Activated CD4-positive, alpha-beta T cell treated with anti-CD3 and anti-CD28 coated beads, Interleukin-2, amount 10 ng/mL, durations not matched to agents 24 days and 14 days (primary cell): ENCODE data around the gene GOLGA6L24. TPM values are rescaled to one million over a fixed set of nuclear protein-coding genes. Genes with fewer than 3 reads are reported as not detected.
"Not testable (repeated sequence)": the region's sequence is repeated elsewhere in the genome, so short reads cannot be mapped to it uniquely, and the experiment has no call there.

Experiments used
- DNase-seq: peaks from one replicate; pipeline ENCODE4 v3.0.0; 2022
- H3K27ac Mint-ChIP-seq: one replicate; pipeline ENCODE4 v1.8.0; 2022; ENCODE audit warnings: mild to moderate bottlenecking, mixed read lengths
- H3K27me3 Mint-ChIP-seq: one replicate; pipeline ENCODE4 v1.8.0; 2022; ENCODE audit warnings: mixed read lengths
- H3K36me3 Mint-ChIP-seq: one replicate; pipeline ENCODE4 v1.8.0; 2022; ENCODE audit warnings: low read depth, mild to moderate bottlenecking, mixed read lengths
- H3K4me1 Mint-ChIP-seq: one replicate; pipeline ENCODE4 v1.8.0; 2021; ENCODE audit warnings: mixed read lengths
- H3K4me3 Mint-ChIP-seq: one replicate; pipeline ENCODE4 v1.8.0; 2022; ENCODE audit warnings: mild to moderate bottlenecking, moderate library complexity, mixed read lengths
- H3K9me3 Mint-ChIP-seq: one replicate; pipeline ENCODE4 v1.8.0; 2021; ENCODE audit warnings: mixed read lengths
- intact Hi-C: fragments of 100-400 bp; cut with micrococcal nuclease; formaldehyde crosslinking; loops from one replicate; pipeline ENCODE4 v1.15.1; 2023
- total RNA-seq: library from RNA; stranded (reverse); gene quantifications from 2 replicates; pipeline ENCODE4 v1.2.3, GENCODE V29; 2022

GOLGA6L24 gene
- total RNA-seq, 1 donor from 2014 or later: not detected

- H3K4me1 Mint-ChIP-seq, H3K27me3 Mint-ChIP-seq, DNase-seq, H3K4me3 Mint-ChIP-seq, intact Hi-C loops, H3K27ac Mint-ChIP-seq: not testable (repeated sequence)
- Mint-ChIP-seq H3K9me3 (peaks cover 14% of the 10 kb centered on the region), H3K36me3 (peaks cover 27% of the 10 kb centered on the region)
These were observed 49.2 kb downstream of the GOLGA6L24 start for GRCh38 chr15:28308718-28309117.

Other genes with a start within 250 kb of the GOLGA6L24 start
- gene HERC2, start 35.9 kb downstream of the GOLGA6L24 start, total RNA-seq: 43.8 and 47.0 TPM in 2 replicates
- not detected in 2 replicates for gene GOLGA8F, start 20.6 kb upstream of the GOLGA6L24 start, total RNA-seq
- not detected in 2 replicates for gene GOLGA8G, start 174.9 kb upstream of the GOLGA6L24 start, total RNA-seq
- gene GOLGA6L25, start 195.5 kb upstream of the GOLGA6L24 start, total RNA-seq: not detected in 2 replicates